Upper lobe of left lung (tissue), 4 donors: ENCODE results near the gene COL4A5.

Experiments
- EP300 ChIP-seq, 4 donors: sonication (generic); formaldehyde crosslinking; IDR thresholded peaks; one replicate each; pipeline ENCODE4 v1.5.1; 2017; ENCODE audit warnings: antibody characterized with exemption in 4 of 4, control low read depth in 2 of 4
- POLR2A ChIP-seq, 4 donors: fragments of 450-650 bp; IDR thresholded peaks; one replicate each; pipeline ENCODE4 v1.5.1; 2016 to 2017; ENCODE audit warnings: antibody characterized with exemption in 4 of 4, mild to moderate bottlenecking in 2 of 4
- POLR2AphosphoS5 ChIP-seq, 2 donors: sonication (generic); formaldehyde crosslinking; IDR thresholded peaks; one replicate each; pipeline ENCODE4 v1.5.1; 2017; ENCODE audit warnings: antibody characterized with exemption in 2 of 2
- TF ChIP-seq, protein P1 (sequence below), 6 experiments: fragments of 450-650 bp in 4 of 6; fragments of 200-600 bp in 2 of 6; sonication (generic) in 2 of 6; IDR thresholded peaks; one replicate each; pipeline ENCODE4 v1.5.1; 2016 to 2019; ENCODE audit warnings: antibody characterized with exemption in 6 of 6

DNA sequence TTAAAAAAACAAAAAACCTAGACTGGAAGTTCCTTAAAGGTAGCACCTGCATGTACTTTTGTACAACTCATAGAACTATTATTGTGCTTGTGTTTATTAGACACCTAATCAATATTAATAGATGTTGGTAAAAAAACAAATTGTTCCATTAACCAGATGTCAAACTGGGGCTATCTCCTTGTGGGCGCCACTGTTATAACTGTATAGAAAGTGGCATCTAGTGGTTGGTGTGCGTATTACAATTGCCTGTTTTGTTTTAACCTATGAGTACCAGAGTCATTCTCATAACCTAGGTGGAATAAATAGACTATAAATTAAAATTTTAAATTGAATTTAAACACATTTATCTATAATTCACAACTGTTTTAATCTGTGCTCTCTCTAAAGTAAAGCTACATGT, 97.4 kb downstream of the COL4A5 start:
- TF ChIP-seq, protein P1, sequence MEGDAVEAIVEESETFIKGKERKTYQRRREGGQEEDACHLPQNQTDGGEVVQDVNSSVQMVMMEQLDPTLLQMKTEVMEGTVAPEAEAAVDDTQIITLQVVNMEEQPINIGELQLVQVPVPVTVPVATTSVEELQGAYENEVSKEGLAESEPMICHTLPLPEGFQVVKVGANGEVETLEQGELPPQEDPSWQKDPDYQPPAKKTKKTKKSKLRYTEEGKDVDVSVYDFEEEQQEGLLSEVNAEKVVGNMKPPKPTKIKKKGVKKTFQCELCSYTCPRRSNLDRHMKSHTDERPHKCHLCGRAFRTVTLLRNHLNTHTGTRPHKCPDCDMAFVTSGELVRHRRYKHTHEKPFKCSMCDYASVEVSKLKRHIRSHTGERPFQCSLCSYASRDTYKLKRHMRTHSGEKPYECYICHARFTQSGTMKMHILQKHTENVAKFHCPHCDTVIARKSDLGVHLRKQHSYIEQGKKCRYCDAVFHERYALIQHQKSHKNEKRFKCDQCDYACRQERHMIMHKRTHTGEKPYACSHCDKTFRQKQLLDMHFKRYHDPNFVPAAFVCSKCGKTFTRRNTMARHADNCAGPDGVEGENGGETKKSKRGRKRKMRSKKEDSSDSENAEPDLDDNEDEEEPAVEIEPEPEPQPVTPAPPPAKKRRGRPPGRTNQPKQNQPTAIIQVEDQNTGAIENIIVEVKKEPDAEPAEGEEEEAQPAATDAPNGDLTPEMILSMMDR (IDR thresholded peaks at IDR 0.05), result peak; percentile 34 to 72 (median 60)
- TF ChIP-seq POLR2A (IDR thresholded peaks at IDR 0.05) (no peak), POLR2AphosphoS5 (IDR thresholded peaks at IDR 0.05) (no peak), EP300 (IDR thresholded peaks at IDR 0.05) (no peak)
